C4-2B (cell line): ENCODE results near the gene UBE4A.

Experiments
- CTCF ChIP-seq: fragments of 450-650 bp; conservative IDR thresholded peaks from 2 replicates; pipeline ENCODE4 v1.5.1; 2017; ENCODE audit warnings: mild to moderate bottlenecking
- ZFX ChIP-seq: fragments of 450-650 bp; IDR thresholded peaks from 2 replicates; pipeline ENCODE4 v1.6.1; 2017

GRCh38 chr11:118340449-118340848 is 19.0 kb upstream of the UBE4A start:
- TF ChIP-seq CTCF (no peak), ZFX (no peak)
